Effector memory CD4-positive, alpha-beta T cell (primary cell): ENCODE results near the gene CGB3.
"Not testable (repeated sequence)": the region's sequence is repeated elsewhere in the genome, so short reads cannot be mapped to it uniquely, and the experiment has no call there.

Experiments used
- DNase-seq, 3 donors: peaks; one replicate each; pipeline ENCODE4 v3.0.0-alpha.2; 2020
- H3K27ac ChIP-seq: 2 replicates; pipeline ENCODE4 v1.7.0; 2013; ENCODE audit warnings: mild to moderate bottlenecking, low read length, moderate library complexity; ENCODE audit not compliant: insufficient read depth, poor library complexity, severe bottlenecking
- H3K27me3 ChIP-seq: replicated peaks from 2 replicates; pipeline ENCODE4 v1.7.0; 2013; ENCODE audit warnings: mild to moderate bottlenecking, low read length; ENCODE audit not compliant: insufficient read depth, control insufficient read depth, poor library complexity, severe bottlenecking
- H3K36me3 ChIP-seq: 2 replicates; pipeline ENCODE4 v1.7.0; 2013; ENCODE audit warnings: mild to moderate bottlenecking, low read length, moderate library complexity; ENCODE audit not compliant: control insufficient read depth, insufficient read depth
- H3K4me1 ChIP-seq: 2 replicates; pipeline ENCODE4 v1.7.0; 2013; ENCODE audit warnings: low read length, mild to moderate bottlenecking; ENCODE audit not compliant: control insufficient read depth, insufficient read depth, poor library complexity, severe bottlenecking
- H3K4me3 ChIP-seq: 2 replicates; pipeline ENCODE4 v1.7.0; 2013; ENCODE audit warnings: low read length, low read depth, mild to moderate bottlenecking; ENCODE audit not compliant: insufficient read depth, poor library complexity, severe bottlenecking
- H3K9me3 ChIP-seq: 2 replicates; pipeline ENCODE4 v1.7.0; 2013; ENCODE audit warnings: mild to moderate bottlenecking, low read length, moderate library complexity; ENCODE audit not compliant: control insufficient read depth

CGB3 gene

GRCh38 chr19:49043548-49043947, 19.4 kb upstream of the CGB3 start, which contains the start of gene CGB5:
CGB5 (plus strand) TSS chr19:49043848; CDS start chr19:49044210, 362 bp downstream.
- not testable (repeated sequence) for H3K4me1 ChIP-seq, H3K27me3 ChIP-seq, H3K4me3 ChIP-seq, H3K9me3 ChIP-seq, DNase-seq, H3K36me3 ChIP-seq, H3K27ac ChIP-seq

- not testable (repeated sequence) for H3K36me3 ChIP-seq, H3K27me3 ChIP-seq, H3K9me3 ChIP-seq, H3K27ac ChIP-seq, H3K4me3 ChIP-seq, DNase-seq, H3K4me1 ChIP-seq
These were observed 18.5 kb upstream of the CGB3 start for GRCh38 chr19:49042666-49043065.

GRCh38 chr19:49042177-49042576, 18.0 kb upstream of the CGB3 start:
- no peaks in the 10 kb centered on the region for H3K4me1 ChIP-seq
- H3K4me3 ChIP-seq: no peak overlapping the region
- H3K9me3 ChIP-seq: no peaks in the 10 kb centered on the region
- no peak for DNase-seq
- no peaks in the 10 kb centered on the region for H3K36me3 ChIP-seq
- no peaks in the 10 kb centered on the region for H3K27me3 ChIP-seq
- H3K27ac ChIP-seq: no peak overlapping the region

GRCh38 chr19:49039736-49040135, 15.6 kb upstream of the CGB3 start:
- not testable (repeated sequence) for H3K27ac ChIP-seq, H3K4me1 ChIP-seq, H3K4me3 ChIP-seq, DNase-seq, H3K36me3 ChIP-seq, H3K27me3 ChIP-seq, H3K9me3 ChIP-seq

- H3K4me1 ChIP-seq, DNase-seq, H3K27me3 ChIP-seq, H3K4me3 ChIP-seq, H3K27ac ChIP-seq, H3K9me3 ChIP-seq, H3K36me3 ChIP-seq: not testable (repeated sequence)
These were observed 14.6 kb upstream of the CGB3 start for GRCh38 chr19:49038557-49039276.

GRCh38 chr19:49038111-49038510, 14.0 kb upstream of the CGB3 start:
- H3K36me3 ChIP-seq, H3K27me3 ChIP-seq, H3K9me3 ChIP-seq, H3K4me3 ChIP-seq, H3K4me1 ChIP-seq, H3K27ac ChIP-seq, DNase-seq: not testable (repeated sequence)

- not testable (repeated sequence) for H3K27ac ChIP-seq, H3K36me3 ChIP-seq, H3K4me1 ChIP-seq, H3K9me3 ChIP-seq, H3K4me3 ChIP-seq, H3K27me3 ChIP-seq
- peak in 1 of 3 donors; percentile 27 for DNase-seq
These were observed 12.7 kb upstream of the CGB3 start, which contains the start of gene CGB1 for GRCh38 chr19:49036815-49037214. CGB1 (minus strand) TSS chr19:49036895; CDS start chr19:49036711, 184 bp downstream.

- peak in 2 of 3 donors; percentile 27 to 49 for DNase-seq
- not testable (repeated sequence) for H3K27ac ChIP-seq, H3K4me1 ChIP-seq, H3K9me3 ChIP-seq, H3K36me3 ChIP-seq, H3K27me3 ChIP-seq, H3K4me3 ChIP-seq
These were observed 7.6 kb upstream of the CGB3 start, which contains the start of gene CGB2 for GRCh38 chr19:49031642-49032301. CGB2 (plus strand) TSS chr19:49031890; CDS start chr19:49032096, 206 bp downstream.

GRCh38 chr19:49030323-49030722, 6.2 kb upstream of the CGB3 start:
- not testable (repeated sequence) for H3K27ac ChIP-seq, H3K4me3 ChIP-seq, H3K36me3 ChIP-seq, DNase-seq, H3K9me3 ChIP-seq, H3K27me3 ChIP-seq, H3K4me1 ChIP-seq

- H3K27me3 ChIP-seq, H3K36me3 ChIP-seq, H3K4me3 ChIP-seq, H3K27ac ChIP-seq, H3K9me3 ChIP-seq, H3K4me1 ChIP-seq, DNase-seq: not testable (repeated sequence)
These were observed 5.6 kb upstream of the CGB3 start for GRCh38 chr19:49029749-49030148.
